A204.1 (cell line): ENCODE results near the gene STX16.
A peak's percentile ranks its signal among the peaks of the same experiment; 100 is the strongest.

ENCODE experiments used
- FAIRE-seq: peaks from 2 replicates; lab custom pipeline; 2012; peaks lifted over from hg19 to GRCh38; lab: Jason Lieb, UNC

STX16 gene

GRCh38 chr20:58655328-58656107, 4.4 kb downstream of the STX16 start:
- FAIRE-seq, result no peak

- no peak for FAIRE-seq
These were observed 5.7 kb downstream of the STX16 start for GRCh38 chr20:58656831-58657230.

GRCh38 chr20:58657262-58657661, 6.2 kb downstream of the STX16 start:
- FAIRE-seq, result peak; percentile 83

GRCh38 chr20:58657986-58658385, 6.9 kb downstream of the STX16 start:
- FAIRE-seq, result no peak

- FAIRE-seq, result no peak
These were observed 7.7 kb downstream of the STX16 start for GRCh38 chr20:58658760-58659159.

- FAIRE-seq, result no peak
These were observed 8.8 kb downstream of the STX16 start for GRCh38 chr20:58659841-58660240.

GRCh38 chr20:58660855-58661597, 9.9 kb downstream of the STX16 start:
- FAIRE-seq, result no peak

- FAIRE-seq, result no peak
These were observed 10.8 kb downstream of the STX16 start for GRCh38 chr20:58661598-58662473.

- no peak for FAIRE-seq
These were observed 13.2 kb downstream of the STX16 start for GRCh38 chr20:58664331-58664730.

- FAIRE-seq, result no peak
These were observed 13.8 kb downstream of the STX16 start for GRCh38 chr20:58664883-58665282.

- no peak for FAIRE-seq
These were observed 14.5 kb downstream of the STX16 start for GRCh38 chr20:58665606-58666005.

- FAIRE-seq, result no peak
These were observed 15.6 kb downstream of the STX16 start for GRCh38 chr20:58666702-58667101.

- no peak for FAIRE-seq
These were observed 16.9 kb downstream of the STX16 start for GRCh38 chr20:58667975-58668374.

- FAIRE-seq, result no peak
These were observed 17.8 kb downstream of the STX16 start for GRCh38 chr20:58668901-58669286.

GRCh38 chr20:58669287-58670006, 18.4 kb downstream of the STX16 start:
- no peak for FAIRE-seq

- FAIRE-seq, result no peak
These were observed 19.0 kb downstream of the STX16 start for GRCh38 chr20:58670102-58670501.

GRCh38 chr20:58670659-58671058, 19.6 kb downstream of the STX16 start:
- no peak for FAIRE-seq

GRCh38 chr20:58673119-58673518, 22.0 kb downstream of the STX16 start:
- no peak for FAIRE-seq

GRCh38 chr20:58675146-58675584, 24.1 kb downstream of the STX16 start:
- FAIRE-seq, result no peak

- FAIRE-seq, result no peak
These were observed 24.6 kb downstream of the STX16 start for GRCh38 chr20:58675641-58676040.

GRCh38 chr20:58676161-58676560, 25.1 kb downstream of the STX16 start:
- FAIRE-seq, result no peak

GRCh38 chr20:58677079-58677604, 26.1 kb downstream of the STX16 start:
- FAIRE-seq, result no peak
